DND-41 (cell line): ENCODE data around the gene TAS2R7.

Experiments used
- CTCF ChIP-seq: IDR thresholded peaks from 2 replicates; pipeline ENCODE4 v1.5.1; 2012; ENCODE audit warnings: borderline replicate concordance, low read length, moderate library complexity, mild to moderate bottlenecking; ENCODE audit not compliant: poor library complexity, severe bottlenecking; ENCODE audit errors: extremely low read depth
- EZH2 ChIP-seq: IDR thresholded peaks from 3 replicates; pipeline ENCODE4 v1.6.1; 2012; ENCODE audit warnings: borderline replicate concordance, low read depth, mild to moderate bottlenecking, moderate library complexity, low read length, inconsistent platforms; ENCODE audit not compliant: severe bottlenecking

GRCh38 chr12:10759657-10760056, 42.8 kb downstream of the TAS2R7 start:
- no peak for TF ChIP-seq CTCF
- TF ChIP-seq EZH2: no peak
